T-helper 1 cell (primary cell): ENCODE data around the gene REG3G.
"Not testable (repeated sequence)": the region's sequence is repeated elsewhere in the genome, so short reads cannot be mapped to it uniquely, and the experiment has no call there.

Experiments
- DNase-seq, 5 donors: peaks; one replicate each; pipeline ENCODE4 v3.0.0-alpha.2; 2012 to 2020

The REG3G gene

DNA sequence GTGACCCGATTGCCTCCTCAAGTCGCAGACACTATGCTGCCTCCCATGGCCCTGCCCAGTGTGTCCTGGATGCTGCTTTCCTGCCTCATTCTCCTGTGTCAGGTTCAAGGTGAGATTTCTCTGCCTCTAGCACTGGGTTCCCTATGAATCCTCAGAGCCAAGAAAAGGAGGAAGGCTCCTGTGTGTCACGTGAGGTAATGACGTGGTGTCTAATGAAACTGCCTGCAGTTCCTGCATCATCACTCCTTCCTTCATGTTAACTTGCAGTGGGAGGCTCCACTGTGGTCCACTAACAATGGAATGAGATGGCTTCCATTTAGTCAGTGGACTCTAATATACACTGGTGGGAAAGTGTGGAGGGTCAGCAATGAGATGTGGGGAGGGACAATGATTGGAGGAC is 559 bp downstream of the REG3G start:
- DNase-seq: no peak

DNA sequence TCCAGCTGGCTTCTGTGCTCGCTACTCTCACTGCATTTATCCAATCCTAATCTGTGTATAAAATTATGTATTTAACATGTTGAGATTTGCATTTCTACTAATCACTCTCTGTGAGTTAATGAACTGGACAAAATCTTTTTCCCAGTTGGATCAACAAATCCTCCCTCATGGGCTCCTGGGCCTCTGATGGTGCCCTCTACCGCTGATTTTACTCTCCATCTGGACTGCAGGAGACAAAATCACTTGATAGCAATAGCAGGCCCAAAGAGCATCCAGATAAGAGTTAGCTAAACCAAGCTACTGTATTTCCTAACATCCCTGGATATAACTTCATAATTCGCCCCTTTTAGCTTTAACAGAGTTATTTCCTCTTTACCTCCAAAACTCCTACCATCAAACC is 14.4 kb downstream of the REG3G start:
- no peak for DNase-seq

DNA sequence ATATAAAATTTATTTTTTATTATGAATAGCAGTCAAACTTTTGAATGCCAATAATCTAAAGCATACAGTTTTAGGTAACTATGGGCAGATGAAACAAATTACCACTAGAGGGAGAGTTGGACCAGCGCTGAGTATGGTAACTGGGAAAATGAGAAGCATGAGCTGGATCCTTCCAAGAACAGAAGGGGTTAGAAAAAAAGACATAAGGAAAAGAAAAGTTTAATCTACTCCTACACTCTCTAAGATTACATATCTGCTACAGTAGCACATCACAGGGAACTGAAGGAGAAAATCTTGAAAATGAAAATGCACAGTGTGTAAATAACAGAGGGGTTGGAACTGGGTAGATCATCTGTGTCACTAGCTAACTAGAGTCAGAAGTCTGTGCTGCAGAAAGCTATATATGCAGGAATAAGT is 15.5 kb downstream of the REG3G start:
- DNase-seq: no peak

DNA sequence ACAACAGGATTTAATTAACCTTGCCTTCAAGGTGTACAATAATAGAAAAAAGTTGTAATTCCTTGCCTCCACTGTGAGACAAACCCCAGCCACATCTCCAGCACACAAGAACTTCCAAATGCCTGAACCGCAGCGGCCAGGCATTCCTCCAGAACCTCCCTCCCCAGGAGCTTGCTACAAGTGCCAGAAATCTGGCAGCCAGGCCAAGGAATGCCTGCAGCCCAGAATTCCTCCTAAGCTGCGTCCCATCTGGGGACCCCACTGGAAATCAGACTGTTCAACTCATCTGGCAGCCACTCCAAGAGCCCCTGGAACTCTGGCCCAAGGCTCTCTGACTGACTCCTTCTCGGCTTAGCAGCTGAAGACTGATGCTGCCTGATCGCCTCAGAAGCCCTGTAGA is 28.0 kb downstream of the REG3G start:
- not testable (repeated sequence) for DNase-seq

DNA sequence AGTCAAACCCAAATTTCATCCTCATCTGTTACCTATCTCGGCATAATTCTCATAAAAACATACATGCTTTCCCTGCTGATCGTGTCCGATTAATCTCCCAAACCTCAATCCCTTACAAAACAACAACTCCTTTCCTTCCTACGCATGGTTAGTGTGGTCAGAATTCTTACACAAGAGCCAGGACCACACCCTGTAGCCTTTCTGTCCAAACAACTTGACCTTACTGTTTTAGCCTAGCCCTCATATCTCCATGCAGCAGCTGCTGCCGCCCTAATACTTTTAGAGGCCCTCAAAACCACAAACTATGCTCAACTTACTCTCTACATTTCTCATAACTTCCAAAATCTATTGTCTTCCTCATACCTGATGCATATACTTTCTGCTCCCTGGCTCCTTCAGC is 29.3 kb downstream of the REG3G start:
- DNase-seq: not testable (repeated sequence)

DNA sequence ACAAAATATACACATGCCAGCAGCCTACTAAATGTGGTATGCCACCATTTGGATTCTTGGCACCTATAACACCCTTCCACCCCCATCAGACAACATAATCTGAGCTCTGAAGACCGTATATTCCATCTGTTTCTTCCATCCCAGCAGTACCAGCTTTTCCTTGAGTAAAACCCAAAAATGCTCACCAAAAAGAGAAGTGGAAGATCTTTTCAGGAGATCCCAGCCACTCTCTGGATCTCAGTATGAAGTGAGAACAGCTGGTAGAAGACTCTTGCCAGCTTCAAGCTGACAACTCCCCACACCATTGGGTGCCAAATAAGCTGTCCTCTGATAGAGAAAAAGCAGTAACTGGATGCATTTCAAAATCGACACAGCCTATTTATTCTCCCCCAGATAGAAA is 39.7 kb downstream of the REG3G start:
- no peak for DNase-seq

DNA sequence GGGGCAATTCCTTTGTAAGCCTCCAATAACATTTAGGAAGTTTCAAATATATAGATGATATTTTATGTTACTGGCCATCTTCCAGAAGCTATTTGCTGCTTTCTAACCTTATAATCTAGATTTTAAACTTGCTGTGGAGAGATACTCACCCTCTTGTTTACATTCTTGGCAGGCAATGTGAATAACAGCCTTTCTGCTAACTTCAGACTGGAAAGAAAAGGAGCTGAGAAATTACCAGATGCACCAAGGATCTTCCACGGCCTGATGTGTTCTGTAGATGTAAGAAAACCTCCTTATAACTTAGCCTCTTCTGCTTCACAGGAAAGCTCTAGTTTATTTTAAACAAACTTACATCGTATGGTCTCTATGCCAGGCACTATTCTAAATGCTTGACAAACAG is 45.6 kb downstream of the REG3G start:
- no peak for DNase-seq
